Ishikawa (cell line): ENCODE measurements around the gene ELAVL3.

Experiments used
- CEBPB ChIP-seq: IDR thresholded peaks from 2 replicates; pipeline ENCODE4 v1.6.1; 2012
- CREB1 ChIP-seq: IDR thresholded peaks from 2 replicates; pipeline ENCODE4 v1.6.1; 2012; ENCODE audit warnings: low read depth
- EGR1 ChIP-seq: IDR thresholded peaks from 2 replicates; pipeline ENCODE4 v1.6.1; 2012
- EP300 ChIP-seq: IDR thresholded peaks from 2 replicates; pipeline ENCODE4 v1.6.1; 2012; ENCODE audit warnings: borderline replicate concordance
- FOXM1 ChIP-seq: IDR thresholded peaks from 2 replicates; pipeline ENCODE4 v1.6.1; 2012; ENCODE audit warnings: low read depth, borderline replicate concordance
- MAX ChIP-seq: IDR thresholded peaks from 2 replicates; pipeline ENCODE4 v1.6.1; 2012
- NFIC ChIP-seq: IDR thresholded peaks from 2 replicates; pipeline ENCODE4 v1.6.1; 2012
- RAD21 ChIP-seq: IDR thresholded peaks from 2 replicates; pipeline ENCODE4 v1.6.1; 2012; ENCODE audit warnings: low read depth
- REST ChIP-seq: IDR thresholded peaks from 2 replicates; pipeline ENCODE4 v1.6.1; 2012; ENCODE audit warnings: low read depth, mild to moderate bottlenecking
- TAF1 ChIP-seq: IDR thresholded peaks from 2 replicates; pipeline ENCODE4 v1.6.1; 2012; ENCODE audit warnings: low read depth, mild to moderate bottlenecking
- TCF12 ChIP-seq: IDR thresholded peaks from 2 replicates; pipeline ENCODE4 v1.6.1; 2012; ENCODE audit warnings: low read depth
- TEAD4 ChIP-seq: IDR thresholded peaks from 2 replicates; pipeline ENCODE4 v1.6.1; 2012
- USF1 ChIP-seq: IDR thresholded peaks from 2 replicates; pipeline ENCODE4 v1.6.1; 2012
- YY1 ChIP-seq: IDR thresholded peaks from 2 replicates; pipeline ENCODE4 v1.6.1; 2012; ENCODE audit warnings: low read depth
- ZBTB7A ChIP-seq: IDR thresholded peaks from 2 replicates; pipeline ENCODE4 v1.6.1; 2012; ENCODE audit warnings: low read depth

The ELAVL3 gene

GRCh38 chr19:11452620-11453310, 28.1 kb downstream of the ELAVL3 start:
- TF ChIP-seq RAD21, result peak; percentile 24; the same call in 1 of the 2 replicates
- peak; percentile 39; the same call in 1 of the 2 replicates for TF ChIP-seq ZBTB7A
- no peak for TF ChIP-seq CEBPB

- TF ChIP-seq NFIC (no peak), REST (no peak), MAX (no peak), CEBPB (no peak)
Observed at GRCh38 chr19:11451871-11452619, 28.8 kb downstream of the ELAVL3 start.

- no peak for TF ChIP-seq MAX
- TF ChIP-seq CREB1, result no peak
- TF ChIP-seq TAF1, result no peak
- TF ChIP-seq REST, result no peak
- no peak for TF ChIP-seq EP300
- TF ChIP-seq RAD21, result no peak
- no peak for TF ChIP-seq EGR1
- TF ChIP-seq FOXM1, result no peak
Observed at GRCh38 chr19:11451327-11451870, 29.4 kb downstream of the ELAVL3 start.

- no peak for TF ChIP-seq NFIC
- TF ChIP-seq TCF12, result no peak
- TF ChIP-seq REST, result no peak
- no peak for TF ChIP-seq EP300
- TF ChIP-seq EGR1, result no peak
- TF ChIP-seq YY1, result no peak
- TF ChIP-seq TEAD4, result no peak
- no peak for TF ChIP-seq USF1
Observed at GRCh38 chr19:11450570-11451326, 30.1 kb downstream of the ELAVL3 start.
